GM12875 (cell line): ENCODE data around the gene HDAC4.

Experiments
- H3K4me3 ChIP-seq: one replicate; pipeline ENCODE4 v1.5.1; 2011; ENCODE audit warnings: low read depth, low read length, control low read depth
- TF ChIP-seq, protein P1 (sequence below): IDR thresholded peaks from 2 replicates; pipeline ENCODE4 v1.5.1; 2011; ENCODE audit warnings: low read depth, mild to moderate bottlenecking, control low read depth, inconsistent platforms, low read length, moderate library complexity, borderline replicate concordance; ENCODE audit not compliant: insufficient read depth

HDAC4 gene

DNA sequence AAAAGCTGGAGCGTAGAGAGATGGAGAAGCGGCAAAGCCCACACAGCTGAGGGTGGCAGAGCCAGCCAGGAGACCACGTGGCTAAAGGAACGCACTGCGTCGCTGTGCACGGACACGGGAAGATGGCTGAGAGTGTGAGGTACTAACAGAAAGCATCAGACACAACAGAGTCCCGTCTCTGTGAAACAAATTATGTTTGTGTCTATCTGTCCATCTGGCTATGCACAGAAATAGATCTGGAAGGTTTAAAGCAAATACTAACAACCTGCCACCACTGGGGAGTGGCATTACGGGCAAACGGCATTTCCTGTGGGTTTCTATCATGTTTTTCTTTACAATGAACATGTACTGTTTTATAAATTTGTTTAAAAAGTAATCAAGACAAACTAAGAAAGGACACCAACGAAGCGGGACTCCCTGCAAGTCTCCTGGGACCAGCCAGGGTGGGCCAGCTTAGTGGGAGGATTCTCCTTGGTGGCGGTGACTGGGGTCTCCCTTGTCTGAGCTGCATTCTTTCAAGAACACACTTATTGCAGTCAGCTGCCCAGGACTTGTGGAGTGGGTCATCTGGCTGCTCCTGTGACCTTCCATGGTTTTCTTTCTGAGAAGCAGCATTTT is 290.8 kb downstream of the HDAC4 start:
- TF ChIP-seq, protein P1, sequence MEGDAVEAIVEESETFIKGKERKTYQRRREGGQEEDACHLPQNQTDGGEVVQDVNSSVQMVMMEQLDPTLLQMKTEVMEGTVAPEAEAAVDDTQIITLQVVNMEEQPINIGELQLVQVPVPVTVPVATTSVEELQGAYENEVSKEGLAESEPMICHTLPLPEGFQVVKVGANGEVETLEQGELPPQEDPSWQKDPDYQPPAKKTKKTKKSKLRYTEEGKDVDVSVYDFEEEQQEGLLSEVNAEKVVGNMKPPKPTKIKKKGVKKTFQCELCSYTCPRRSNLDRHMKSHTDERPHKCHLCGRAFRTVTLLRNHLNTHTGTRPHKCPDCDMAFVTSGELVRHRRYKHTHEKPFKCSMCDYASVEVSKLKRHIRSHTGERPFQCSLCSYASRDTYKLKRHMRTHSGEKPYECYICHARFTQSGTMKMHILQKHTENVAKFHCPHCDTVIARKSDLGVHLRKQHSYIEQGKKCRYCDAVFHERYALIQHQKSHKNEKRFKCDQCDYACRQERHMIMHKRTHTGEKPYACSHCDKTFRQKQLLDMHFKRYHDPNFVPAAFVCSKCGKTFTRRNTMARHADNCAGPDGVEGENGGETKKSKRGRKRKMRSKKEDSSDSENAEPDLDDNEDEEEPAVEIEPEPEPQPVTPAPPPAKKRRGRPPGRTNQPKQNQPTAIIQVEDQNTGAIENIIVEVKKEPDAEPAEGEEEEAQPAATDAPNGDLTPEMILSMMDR, result no peak

DNA sequence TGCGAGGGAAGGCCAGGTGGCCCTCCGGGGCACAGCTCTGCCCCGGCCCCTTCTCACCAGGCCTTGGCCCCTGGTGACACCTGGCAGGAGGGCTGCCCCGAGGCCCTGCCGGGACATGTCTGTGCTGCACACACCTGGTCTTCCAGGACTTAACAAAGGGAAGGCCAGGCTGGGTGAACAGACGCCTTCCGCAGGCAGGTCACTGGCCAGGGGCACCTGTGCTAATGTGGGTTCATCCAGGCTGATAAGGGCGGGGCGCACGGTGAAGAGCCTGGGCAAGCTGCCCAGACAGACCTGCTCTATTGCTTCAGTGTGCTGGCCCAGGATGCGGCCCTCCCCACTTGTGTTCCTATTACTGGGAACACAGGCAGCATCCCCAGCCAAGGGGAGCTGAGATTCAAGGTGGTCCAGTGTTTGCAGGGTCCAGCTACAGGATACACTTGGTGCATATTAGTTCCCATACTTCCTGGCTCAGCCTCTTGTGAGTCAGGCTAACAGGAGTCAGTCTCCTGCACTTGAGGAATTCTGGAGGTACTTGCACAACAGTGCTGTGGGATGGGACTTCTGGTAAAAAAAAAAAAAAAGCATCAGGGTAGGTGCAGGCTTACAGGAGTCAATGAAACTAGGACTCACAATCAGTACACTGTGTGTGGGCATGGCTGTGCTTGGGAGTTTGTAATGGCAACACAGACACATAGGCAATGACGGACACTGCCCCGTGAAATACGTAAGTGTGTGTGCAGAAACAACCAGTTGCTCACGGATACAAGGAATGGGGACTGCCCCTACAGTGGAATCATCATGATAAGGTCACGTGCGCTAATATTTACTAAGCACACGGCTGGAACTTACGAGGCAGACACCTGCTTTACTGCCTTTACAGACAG is 291.5 kb downstream of the HDAC4 start:
- TF ChIP-seq, protein P1, result no peak
- no peak overlapping the region for H3K4me3 ChIP-seq

More for the DNA sequence above, 290.8 kb downstream of the HDAC4 start:
- H3K4me3 ChIP-seq, result no peak overlapping the region

DNA sequence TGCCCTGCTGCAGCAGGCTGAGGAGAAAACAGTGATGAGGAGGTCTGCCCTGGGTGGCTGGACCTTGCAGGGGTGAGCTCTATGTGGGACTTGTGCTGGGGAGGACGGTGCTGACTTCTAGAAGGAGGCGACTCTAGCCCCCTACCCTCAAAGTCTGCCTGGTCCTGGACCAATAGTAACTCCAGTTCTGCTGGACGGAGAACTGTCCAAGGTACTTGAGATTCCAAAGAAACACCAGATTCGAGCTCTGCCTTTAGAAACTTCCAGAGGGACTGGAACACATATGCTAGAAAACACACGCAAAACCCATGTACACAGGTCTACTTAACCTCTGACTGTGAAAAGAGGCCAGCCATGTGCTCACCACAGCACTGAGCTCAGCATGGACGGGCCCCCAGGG is 292.4 kb downstream of the HDAC4 start:
- H3K4me3 ChIP-seq, result no peak overlapping the region
- TF ChIP-seq, protein P1, result no peak

DNA sequence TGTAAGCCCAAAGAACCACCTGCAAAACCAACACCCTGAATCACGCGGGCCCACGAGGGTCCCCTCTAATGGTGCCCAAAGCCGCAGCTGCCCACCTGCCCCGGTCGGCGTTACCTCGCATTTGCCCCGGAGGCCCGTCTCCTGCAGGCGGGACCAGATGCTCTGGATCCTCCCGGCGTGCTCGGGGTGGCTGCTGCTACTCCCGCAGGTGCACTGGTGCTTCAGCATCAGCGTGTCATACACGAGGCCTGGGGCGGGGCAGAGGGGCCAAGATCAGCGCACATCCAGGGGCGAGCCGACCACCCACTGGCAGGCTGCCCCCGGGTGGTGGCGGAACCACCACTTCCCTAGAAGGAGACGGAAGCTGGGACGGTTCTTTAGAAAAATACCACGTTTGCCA is 292.9 kb downstream of the HDAC4 start:
- H3K4me3 ChIP-seq, result no peak overlapping the region
- TF ChIP-seq, protein P1, result no peak

DNA sequence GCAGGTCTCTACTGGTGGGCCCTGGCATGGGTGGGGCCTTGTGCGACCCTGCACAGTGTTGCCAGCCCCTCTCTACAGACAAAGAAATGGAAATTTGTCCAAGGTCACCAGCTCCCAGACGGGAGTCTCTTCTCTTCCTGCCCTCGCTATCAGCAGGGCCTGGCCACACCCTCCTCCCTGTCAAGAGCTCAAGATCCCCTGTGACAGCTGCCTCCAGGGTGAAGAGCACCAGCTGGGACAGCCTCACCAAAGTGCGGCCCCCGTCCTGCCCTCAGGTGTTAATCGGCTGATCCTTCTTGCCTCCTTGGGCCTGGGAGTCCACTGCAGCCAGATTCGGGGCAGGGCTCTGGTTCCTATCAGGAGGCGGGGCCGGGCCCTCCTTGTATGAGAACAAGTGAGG is 293.9 kb downstream of the HDAC4 start:
- TF ChIP-seq, protein P1, result no peak
- H3K4me3 ChIP-seq, result no peak overlapping the region

DNA sequence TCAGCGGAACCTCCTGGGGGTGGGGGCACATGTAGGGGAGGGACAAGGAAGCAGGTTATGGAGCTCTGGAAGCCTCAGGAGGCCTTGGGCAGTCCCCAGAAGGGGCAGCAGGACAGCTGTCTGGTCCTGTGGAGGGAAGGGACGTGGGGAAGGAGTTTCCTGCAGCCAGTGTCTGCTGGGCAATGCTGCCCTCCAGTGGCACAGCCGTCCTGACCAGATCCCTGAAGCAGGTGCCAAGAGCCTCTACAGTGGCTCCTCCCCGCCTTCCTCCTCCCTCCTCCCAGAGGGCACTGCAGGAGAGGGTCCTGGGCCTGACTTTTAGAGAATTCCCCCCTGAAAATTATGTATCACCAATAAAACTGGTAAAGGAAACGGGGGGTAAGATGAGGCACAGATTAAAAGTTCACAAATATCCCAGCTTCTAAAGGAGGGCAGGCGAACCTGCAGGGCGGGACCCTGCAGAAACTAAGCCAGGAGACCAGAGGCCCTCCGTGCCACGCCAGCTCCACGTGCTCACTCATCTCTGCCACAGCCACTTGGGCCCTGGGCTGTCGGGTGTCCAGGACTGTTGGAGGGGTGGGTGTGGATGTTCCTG is 294.4 kb downstream of the HDAC4 start:
- TF ChIP-seq, protein P1, result peak; percentile 51; the same call in 1 of the 2 replicates
- no peak overlapping the region for H3K4me3 ChIP-seq

DNA sequence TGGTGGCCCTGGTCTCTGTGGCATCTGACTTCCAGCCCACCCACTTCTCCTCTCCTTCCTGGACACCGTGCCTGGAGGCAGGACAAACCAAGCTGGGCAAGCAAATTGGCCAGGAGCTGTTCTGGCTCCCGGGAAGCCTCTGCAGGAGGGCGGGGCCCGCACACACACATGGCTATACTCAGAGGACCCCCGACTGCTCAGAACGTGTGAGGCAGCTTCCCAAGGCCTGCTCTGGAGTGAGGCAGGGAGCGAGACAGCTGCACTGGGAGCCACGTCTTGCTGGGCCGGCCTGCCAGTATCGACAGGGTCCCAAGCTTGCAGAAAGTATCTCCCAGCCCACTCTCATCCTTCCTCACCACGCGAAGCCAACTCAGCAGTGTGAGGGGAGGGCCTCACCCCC is 295.6 kb downstream of the HDAC4 start:
- TF ChIP-seq, protein P1, result no peak
- no peak overlapping the region for H3K4me3 ChIP-seq
